ENCODE data around the gene TM7SF2. TPM values are rescaled to one million over a fixed set of nuclear protein-coding genes. Genes with fewer than 3 reads are reported as not detected.
A peak's percentile ranks its signal among the peaks of the same experiment; 100 is the strongest.
"Not testable (repeated sequence)": the region's sequence is repeated elsewhere in the genome, so short reads cannot be mapped to it uniquely, and the experiment has no call there.

Gene TM7SF2
- polyA plus RNA-seq, 1 experiment: 10.3 TPM

GRCh38 chr11:65141896-65142494 lies 30.3 kb downstream of the TM7SF2 start:
- DNase-seq (ENCODE audit: low read depth, low spot score): no peak
- H3K27ac ChIP-seq (ENCODE audit: low read depth, low read length): no peak overlapping the region
- TF ChIP-seq CTCF (IDR thresholded peaks at IDR 0.05; ENCODE audit: low read depth, low read length): no peak
- ChIA-PET POLR2A (no interaction called here), CTCF (no interaction called here)
- H3K4me3 ChIP-seq (ENCODE audit: low read depth, low read length): no peak overlapping the region
- peaks cover 20% of the 10 kb centered on the region for H3K27me3 ChIP-seq (ENCODE audit: control insufficient read depth, insufficient read depth, low read length)
- H3K9me3 ChIP-seq (ENCODE audit: control insufficient read depth, insufficient read depth, low read length): no peaks in the 10 kb centered on the region; the same call in 1 of the 2 replicates

- DNase-seq (ENCODE audit: low read depth, low spot score): no peak
- TF ChIP-seq CTCF (IDR thresholded peaks at IDR 0.05; ENCODE audit: low read depth, low read length): no peak
- H3K4me3 ChIP-seq (ENCODE audit: low read depth, low read length): no peak overlapping the region
- no peak overlapping the region for H3K27ac ChIP-seq (ENCODE audit: low read depth, low read length)
- H3K27me3 ChIP-seq (ENCODE audit: control insufficient read depth, insufficient read depth, low read length): peaks cover 8% of the 10 kb centered on the region
- CTCF ChIA-PET: interaction anchor here (0.6 to 0.8 kb wide), 2 partner anchors 18 to 103 kb away, joined by 3 read pairs; no protein-coding TSS in a partner anchor
- H3K9me3 ChIP-seq (ENCODE audit: control insufficient read depth, insufficient read depth, low read length): peaks cover 2% of the 10 kb centered on the region; the same call in 1 of the 2 replicates
- POLR2A ChIA-PET: no interaction called here
Measured at GRCh38 chr11:65147352-65148075, 35.8 kb downstream of the TM7SF2 start.

- ChIA-PET CTCF (no interaction called here), POLR2A (interaction anchor here (0.6 kb wide), 1 partner anchor 31 kb away, joined by 3 read pairs; no protein-coding TSS in a partner anchor)
- Histone ChIP-seq H3K4me3 (ENCODE audit: low read depth, low read length) (no peak overlapping the region), H3K27ac (ENCODE audit: low read depth, low read length) (no peak overlapping the region), H3K9me3 (ENCODE audit: control insufficient read depth, insufficient read depth, low read length) (peaks cover 2% of the 10 kb centered on the region; the same call in 1 of the 2 replicates), H3K27me3 (ENCODE audit: control insufficient read depth, insufficient read depth, low read length) (peaks cover 8% of the 10 kb centered on the region)
- no peak for TF ChIP-seq CTCF (IDR thresholded peaks at IDR 0.05; ENCODE audit: low read depth, low read length)
- DNase-seq (ENCODE audit: low read depth, low spot score): no peak
Measured at GRCh38 chr11:65148657-65149056, 37.0 kb downstream of the TM7SF2 start.

- H3K4me3 ChIP-seq (ENCODE audit: low read depth, low read length); H3K9me3 ChIP-seq (ENCODE audit: control insufficient read depth, insufficient read depth, low read length); H3K27me3 ChIP-seq (ENCODE audit: control insufficient read depth, insufficient read depth, low read length); DNase-seq (ENCODE audit: low read depth, low spot score): not testable (repeated sequence)
- POLR2A ChIA-PET: interaction anchor here (0.7 kb wide), 1 partner anchor 37 kb away, joined by 3 read pairs; no protein-coding TSS in a partner anchor
- CTCF ChIA-PET: interaction anchor here (0.7 kb wide), 1 partner anchor 12 kb away, joined by 4 read pairs; no protein-coding TSS in a partner anchor
- H3K27ac ChIP-seq (ENCODE audit: low read depth, low read length): peak overlapping the region; percentile 21
Measured at GRCh38 chr11:65150131-65150508, 38.4 kb downstream of the TM7SF2 start.

GRCh38 chr11:65150509-65151299 lies 39.0 kb downstream of the TM7SF2 start:
- Histone ChIP-seq H3K27ac (ENCODE audit: low read depth, low read length) (peak overlapping the region; percentile 21), H3K9me3 (ENCODE audit: control insufficient read depth, insufficient read depth, low read length) (peaks cover 2% of the 10 kb centered on the region; the same call in 1 of the 2 replicates), H3K27me3 (ENCODE audit: control insufficient read depth, insufficient read depth, low read length) (peaks cover 7% of the 10 kb centered on the region), H3K4me3 (ENCODE audit: low read depth, low read length) (no peak overlapping the region)
- DNase-seq (ENCODE audit: low read depth, low spot score): no peak
- ChIA-PET POLR2A (interaction anchor here (0.7 kb wide), 1 partner anchor 37 kb away, joined by 3 read pairs; no protein-coding TSS in a partner anchor), CTCF (interaction anchor here (0.7 to 1.7 kb wide), 2 partner anchors 11 to 13 kb away, joined by 4 to 5 read pairs; no protein-coding TSS in a partner anchor)
- TF ChIP-seq CTCF (IDR thresholded peaks at IDR 0.05; ENCODE audit: low read depth, low read length): no peak

Measured in AG04450 (cell line).